PC-3 (cell line): Measurements from ENCODE around the gene PLEKHM1.
"Not testable (repeated sequence)": the region's sequence is repeated elsewhere in the genome, so short reads cannot be mapped to it uniquely, and the experiment has no call there.

Experiments used
- EZH2 ChIP-seq: fragments of 300-600 bp; sonication (generic); IDR thresholded peaks from one replicate; pipeline ENCODE4 v1.6.1; 2017; ENCODE audit warnings: antibody characterized with exemption, mild to moderate bottlenecking, low read length; ENCODE audit not compliant: unreplicated experiment
- TF ChIP-seq, protein P1 (sequence below): fragments of 300-600 bp; sonication (generic); conservative IDR thresholded peaks from 2 replicates; pipeline ENCODE4 v1.5.1; 2017; ENCODE audit warnings: antibody characterized with exemption, low read depth, mild to moderate bottlenecking, low read length

DNA sequence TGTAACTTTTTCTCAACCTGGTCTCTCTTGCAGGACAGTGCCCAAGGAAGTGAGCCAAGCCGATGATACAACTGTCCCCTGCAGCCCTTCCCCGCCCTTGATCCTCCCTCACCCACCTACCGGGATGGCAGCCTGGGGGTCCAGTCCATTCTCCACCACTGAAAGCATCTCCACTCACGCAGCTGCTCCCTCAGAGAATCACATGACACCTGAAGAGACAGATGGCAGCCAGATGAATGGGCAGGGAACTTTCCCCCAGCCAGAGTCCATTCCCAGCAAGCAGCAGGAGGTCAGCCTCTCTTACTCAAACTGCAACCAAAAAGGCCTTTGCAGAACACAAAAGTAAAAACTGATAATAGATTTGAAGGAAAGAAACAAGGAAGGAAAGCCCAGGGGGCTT lies 8.2 kb downstream of the PLEKHM1 start:
- TF ChIP-seq, protein P1, sequence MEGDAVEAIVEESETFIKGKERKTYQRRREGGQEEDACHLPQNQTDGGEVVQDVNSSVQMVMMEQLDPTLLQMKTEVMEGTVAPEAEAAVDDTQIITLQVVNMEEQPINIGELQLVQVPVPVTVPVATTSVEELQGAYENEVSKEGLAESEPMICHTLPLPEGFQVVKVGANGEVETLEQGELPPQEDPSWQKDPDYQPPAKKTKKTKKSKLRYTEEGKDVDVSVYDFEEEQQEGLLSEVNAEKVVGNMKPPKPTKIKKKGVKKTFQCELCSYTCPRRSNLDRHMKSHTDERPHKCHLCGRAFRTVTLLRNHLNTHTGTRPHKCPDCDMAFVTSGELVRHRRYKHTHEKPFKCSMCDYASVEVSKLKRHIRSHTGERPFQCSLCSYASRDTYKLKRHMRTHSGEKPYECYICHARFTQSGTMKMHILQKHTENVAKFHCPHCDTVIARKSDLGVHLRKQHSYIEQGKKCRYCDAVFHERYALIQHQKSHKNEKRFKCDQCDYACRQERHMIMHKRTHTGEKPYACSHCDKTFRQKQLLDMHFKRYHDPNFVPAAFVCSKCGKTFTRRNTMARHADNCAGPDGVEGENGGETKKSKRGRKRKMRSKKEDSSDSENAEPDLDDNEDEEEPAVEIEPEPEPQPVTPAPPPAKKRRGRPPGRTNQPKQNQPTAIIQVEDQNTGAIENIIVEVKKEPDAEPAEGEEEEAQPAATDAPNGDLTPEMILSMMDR: not testable (repeated sequence)
- TF ChIP-seq EZH2: not testable (repeated sequence)
